Measurements from ENCODE around the gene KLC3. TPM values are rescaled to one million over a fixed set of nuclear protein-coding genes. Genes with fewer than 3 reads are reported as not detected.

KLC3 gene
- total and polyA plus RNA-seq, 2 of the 8 experiments (the other 6 are each of a cell fraction or from before 2014, with no cell fraction given), result 1.3 to 2.8 TPM

GRCh38 chr19:45327404-45328143 is 13.0 kb upstream of the KLC3 start:
- Histone ChIP-seq H2BK20ac (ENCODE audit: low read length) (no peak overlapping the region), H2BK5ac (ENCODE audit: low read depth, low read length) (no peak overlapping the region), H3K4me2 (ENCODE audit: insufficient read depth in 1 of 2, low read depth in 2 of 2, low read length in 2 of 2) (no peak overlapping the region), H3K9ac (replicated peaks in 1 of 4; ENCODE audit: extremely low read depth in 1 of 4, low read depth in 3 of 4, low read length in 3 of 4) (no peak overlapping the region), H3K9me3 (ENCODE audit: insufficient read depth in 2 of 2, low read depth in 1 of 2, low read length in 1 of 2) (no peaks in the 10 kb centered on the region), H3K4me1 (replicated peaks in 1 of 4; ENCODE audit: control insufficient read depth in 3 of 4, insufficient read depth in 4 of 4, low read length in 3 of 4) (peaks cover 2 to 13% (median 5%) of the 10 kb centered on the region in 4 experiments; a peak in 6 of 7 replicates), H3K4me3 (ENCODE audit: extremely low read depth in 1 of 4, insufficient read depth in 2 of 4, low read depth in 3 of 4, low read length in 4 of 4) (no peak overlapping the region), H3K18ac (ENCODE audit: extremely low read depth, low read length) (no peak overlapping the region), H3K56ac (replicated peaks; ENCODE audit: insufficient read length, low read depth, low read length) (no peak overlapping the region), H4K5ac (ENCODE audit: insufficient read length, low read depth, low read length) (no peak overlapping the region), H3K27ac (ENCODE audit: low read depth, low read length) (no peak overlapping the region), H3K23me2 (ENCODE audit: low read depth, low read length) (peaks cover 3% of the 10 kb centered on the region; the same call in 1 of the 2 replicates), H2BK120ac (replicated peaks; ENCODE audit: low read depth, low read length) (no peak overlapping the region), H3K4ac (replicated peaks; ENCODE audit: insufficient read length, low read depth, low read length) (no peak overlapping the region), H3K14ac (ENCODE audit: insufficient read length) (no peak overlapping the region), H3K23ac (ENCODE audit: insufficient read length) (no peak overlapping the region), H4K20me1 (replicated peaks in 1 of 2; ENCODE audit: control insufficient read depth in 1 of 2, insufficient read depth in 2 of 2, low read length in 2 of 2) (peaks cover 0 to under 1% of the 10 kb centered on the region in 2 experiments), H2BK12ac (ENCODE audit: low read depth, low read length) (no peak overlapping the region), H3K79me2 (ENCODE audit: control insufficient read depth in 1 of 2, insufficient read depth in 2 of 2, low read length in 2 of 2) (no peaks in the 10 kb centered on the region), H4K8ac (ENCODE audit: extremely low read depth, insufficient read depth, low read length) (no peak overlapping the region), H2AFZ (ENCODE audit: low read length) (no peak overlapping the region), H3K79me1 (ENCODE audit: low read depth, low read length) (no peaks in the 10 kb centered on the region), H4K91ac (replicated peaks; ENCODE audit: insufficient read length, low read length) (no peak overlapping the region), H3K36me3 (ENCODE audit: control insufficient read depth in 2 of 4, insufficient read depth in 4 of 4, low read length in 3 of 4) (no peaks in the 10 kb centered on the region), H3K27me3 (replicated peaks in 1 of 4; ENCODE audit: control insufficient read depth in 3 of 4, extremely low read depth in 1 of 4, insufficient read depth in 3 of 4, low read length in 3 of 4) (peaks cover 0 to 14% (median 11%) of the 10 kb centered on the region in 4 experiments; a peak in 5 of 7 replicates), H2BK15ac (ENCODE audit: low read length) (no peak overlapping the region), H2AK5ac (ENCODE audit: low read depth, low read length) (no peak overlapping the region)
- peak; percentile 86 for TF ChIP-seq KDM1A (IDR thresholded peaks at IDR 0.05; ENCODE audit: borderline replicate concordance, low read length)
- no peak for TF ChIP-seq FOSL1 (IDR thresholded peaks at IDR 0.05; ENCODE audit: insufficient read depth, low read depth, low read length)
- POLR2A ChIA-PET (ENCODE audit: partially characterized antibody), result interaction anchor here (1.3 to 2.2 kb wide), 3 partner anchors 10 to 25 kb away, joined by 3 to 6 read pairs (median 4); no protein-coding TSS in a partner anchor
- FAIRE-seq (no peak), DNase-seq (ENCODE audit: low read depth in 1 of 2, low spot score in 2 of 2) (no peak)
- WGBS, 2 experiments (ENCODE audit: extremely low coverage in 1 of 2, insufficient coverage in 1 of 2, insufficient read length in 1 of 2, insufficient replicate concordance in 2 of 2, low coverage in 1 of 2, low lambda C conversion rate in 2 of 2, missing lambda C conversion rate in 1 of 2), result 90% methylated on average over 13 of the region's 13 CpGs; no CpG with 5 or more reads in 1 of the 2 experiments
- CTCF ChIA-PET (ENCODE audit: partially characterized antibody), result interaction anchor here (0.8 to 1.7 kb wide), 4 partner anchors 11 to 127 kb away, joined by 4 to 9 read pairs (median 8); no protein-coding TSS in a partner anchor

Measured in H1 (cell line).